HG03108 (cell line): ENCODE results near the gene TBC1D3B.
"Not testable (repeated sequence)": the region's sequence is repeated elsewhere in the genome, so short reads cannot be mapped to it uniquely, and the experiment has no call there.

Experiments
- ATAC-seq: cut with Tn5 transposase; IDR thresholded peaks from one replicate; pipeline ENCODE4 v1.9.1; 2021; ENCODE audit warnings: moderate library complexity; ENCODE audit not compliant: unreplicated experiment

TBC1D3B gene

GRCh38 chr17:36201506-36201905 lies 25.1 kb upstream of the TBC1D3B start:
- peak; percentile 19 for ATAC-seq

GRCh38 chr17:36201102-36201501 lies 24.7 kb upstream of the TBC1D3B start:
- ATAC-seq = not testable (repeated sequence)

GRCh38 chr17:36198831-36199465 lies 22.5 kb upstream of the TBC1D3B start:
- peak; percentile 25 for ATAC-seq

GRCh38 chr17:36197387-36197703 lies 20.9 kb upstream of the TBC1D3B start:
- peak; percentile 12 for ATAC-seq

- ATAC-seq = no peak
Measured at GRCh38 chr17:36196131-36196486, 19.7 kb upstream of the TBC1D3B start.

- no peak for ATAC-seq
Measured at GRCh38 chr17:36195434-36196130, 19.1 kb upstream of the TBC1D3B start.

GRCh38 chr17:36194832-36195433 lies 18.5 kb upstream of the TBC1D3B start:
- not testable (repeated sequence) for ATAC-seq

GRCh38 chr17:36194147-36194831 lies 17.9 kb upstream of the TBC1D3B start:
- not testable (repeated sequence) for ATAC-seq

GRCh38 chr17:36193216-36193775 lies 16.9 kb upstream of the TBC1D3B start:
- ATAC-seq = no peak

GRCh38 chr17:36190549-36191330 lies 14.3 kb upstream of the TBC1D3B start:
- ATAC-seq = not testable (repeated sequence)

GRCh38 chr17:36189993-36190392 lies 13.6 kb upstream of the TBC1D3B start:
- not testable (repeated sequence) for ATAC-seq

- ATAC-seq = peak; percentile 46
Measured at GRCh38 chr17:36188891-36189306, 12.5 kb upstream of the TBC1D3B start.

GRCh38 chr17:36187943-36188665 lies 11.7 kb upstream of the TBC1D3B start:
- not testable (repeated sequence) for ATAC-seq

- ATAC-seq = not testable (repeated sequence)
Measured at GRCh38 chr17:36186810-36187763, 10.7 kb upstream of the TBC1D3B start.

GRCh38 chr17:36185416-36185815 lies 9.0 kb upstream of the TBC1D3B start:
- ATAC-seq = no peak

GRCh38 chr17:36184023-36184765 lies 7.8 kb upstream of the TBC1D3B start:
- no peak for ATAC-seq

GRCh38 chr17:36183001-36183971 lies 6.8 kb upstream of the TBC1D3B start:
- ATAC-seq = peak; percentile 43
